Thyroid gland (tissue), 4 donors: ENCODE data around the gene PLXNA1. TPM values are rescaled to one million over a fixed set of nuclear protein-coding genes. Genes with fewer than 3 reads are reported as not detected.

Experiments used
- DNase-seq, 2 donors: peaks; one replicate each; pipeline ENCODE4 v3.0.0-alpha.2; 2019
- H3K27ac ChIP-seq, 3 donors: fragments of 200-600 bp; sonication (generic); 1 replicate in 2 of 3; 2 replicates in 1 of 3; pipeline ENCODE4 v1.5.1; 2016 to 2019; ENCODE audit warnings: mild to moderate bottlenecking in 1 of 3, moderate library complexity in 1 of 3
- H3K27me3 ChIP-seq: fragments of 200-600 bp; sonication (generic); one replicate; pipeline ENCODE4 v1.5.1; 2019
- H3K36me3 ChIP-seq, 2 donors: fragments of 200-600 bp; sonication (generic); one replicate each; pipeline ENCODE4 v1.5.1; 2016 to 2019
- H3K4me1 ChIP-seq, 2 donors: fragments of 200-600 bp; sonication (generic); one replicate each; pipeline ENCODE4 v1.5.1; 2017 to 2019
- H3K4me3 ChIP-seq, 3 donors: fragments of 200-600 bp; sonication (generic); replicated peaks in 1 of 3; 1 replicate in 2 of 3; 2 replicates in 1 of 3; pipeline ENCODE4 v1.5.1; 2016; ENCODE audit warnings: mild to moderate bottlenecking in 1 of 3
- H3K9me3 ChIP-seq: fragments of 200-600 bp; sonication (generic); one replicate; pipeline ENCODE4 v1.5.1; 2017
- CTCF ChIP-seq, 6 experiments: fragments of 200-600 bp in 3 of 6; fragments of 450-650 bp in 3 of 6; sonication (generic) in 3 of 6; IDR thresholded peaks; one replicate each; pipeline ENCODE4 v1.5.1; 2016 to 2019; ENCODE audit warnings: antibody characterized with exemption in 6 of 6, mild to moderate bottlenecking in 2 of 6, inconsistent platforms in 1 of 6, moderate library complexity in 1 of 6
- POLR2A ChIP-seq, 2 donors: fragments of 450-650 bp; IDR thresholded peaks; one replicate each; pipeline ENCODE4 v1.6.1; 2017; ENCODE audit warnings: antibody characterized with exemption in 2 of 2, mild to moderate bottlenecking in 2 of 2, moderate library complexity in 1 of 2
- WGBS, 2 donors: methylation state at CpG; one replicate each; pipeline ENCODE4 v1.1.5; 2017; 5-methylcytosine and 5-hydroxymethylcytosine counted together
- intact Hi-C: fragments of 100-400 bp; cut with DNase I; formaldehyde crosslinking; loops from one replicate; pipeline ENCODE4 v1.15.1; 2023
- total RNA-seq, 4 donors: library from RNA; depleted of rRNA; stranded (reverse); fragments of >200 nt; gene quantifications; one replicate each; pipeline ENCODE4 v1.2.3, GENCODE V29; 2016

PLXNA1 gene
- total RNA-seq, 4 donors from 2014 or later = 16.0 to 28.0 (median 22.8) TPM

- H3K4me1 ChIP-seq = peaks cover 16 to 39% of the 10 kb centered on the region in 2 donors
- 93 to 96% methylated on average over 4 to 10 of the region's 11 CpGs for WGBS, 2 donors
- no peak overlapping the region for H3K27ac ChIP-seq
- TF ChIP-seq POLR2A (IDR thresholded peaks at IDR 0.05) (no peak), CTCF (IDR thresholded peaks at IDR 0.05) (no peak)
- H3K4me3 ChIP-seq = no peak overlapping the region
- H3K36me3 ChIP-seq = peaks cover 0 to 6% of the 10 kb centered on the region in 2 donors
- H3K27me3 ChIP-seq = no peaks in the 10 kb centered on the region
- no peak for DNase-seq
- H3K9me3 ChIP-seq = no peaks in the 10 kb centered on the region
- intact Hi-C loops = loop anchor here (5.0 to 10.0 kb wide), 2 partner anchors 176 to 549 kb away; no protein-coding TSS in a partner anchor
Observed at GRCh38 chr3:126995926-126996512, 13.1 kb downstream of the PLXNA1 start.

GRCh38 chr3:126996905-126997304 is 14.0 kb downstream of the PLXNA1 start:
- Histone ChIP-seq H3K27me3 (no peaks in the 10 kb centered on the region), H3K4me1 (peaks cover 22 to 40% of the 10 kb centered on the region in 2 donors), H3K9me3 (no peaks in the 10 kb centered on the region), H3K36me3 (peaks cover 0 to under 1% of the 10 kb centered on the region in 2 donors), H3K27ac (no peak overlapping the region), H3K4me3 (no peak overlapping the region)
- intact Hi-C loops = loop anchor here (5.0 to 10.0 kb wide), 2 partner anchors 175 to 548 kb away; no protein-coding TSS in a partner anchor
- WGBS, 2 donors = 94 to 100% methylated on average over 5 to 7 of the region's 7 CpGs
- no peak for TF ChIP-seq POLR2A (IDR thresholded peaks at IDR 0.05)
- TF ChIP-seq CTCF (IDR thresholded peaks at IDR 0.05) = no peak
- no peak for DNase-seq

- H3K4me1 ChIP-seq = peaks cover 28 to 40% of the 10 kb centered on the region in 2 donors
- DNase-seq = no peak
Observed at GRCh38 chr3:126997455-126998038, 14.6 kb downstream of the PLXNA1 start.

DNA sequence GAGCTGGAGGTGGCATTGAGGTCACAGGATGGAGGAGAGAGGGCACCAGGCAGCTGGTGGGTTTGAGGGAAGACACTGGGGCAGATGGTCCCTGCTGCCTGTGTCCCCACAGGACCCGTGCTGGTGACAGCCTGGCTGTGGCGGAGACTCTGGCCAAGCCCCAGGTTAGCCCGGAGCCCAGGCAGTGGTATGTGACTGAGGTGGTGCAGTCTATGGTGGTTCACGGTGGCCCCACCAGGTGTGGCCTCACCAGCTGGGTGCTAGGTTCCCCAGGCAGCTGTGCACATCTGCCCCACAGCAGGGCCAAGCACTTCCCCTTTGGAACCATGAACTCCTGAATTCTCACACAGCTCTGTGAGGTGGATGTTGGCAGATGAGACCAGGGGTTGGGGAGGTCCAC is 15.4 kb downstream of the PLXNA1 start:
- no peak overlapping the region for H3K27ac ChIP-seq
- H3K27me3 ChIP-seq = no peaks in the 10 kb centered on the region
- peaks cover 32 to 47% of the 10 kb centered on the region in 2 donors for H3K4me1 ChIP-seq
- no peak for DNase-seq
- H3K9me3 ChIP-seq = no peaks in the 10 kb centered on the region
- H3K4me3 ChIP-seq = no peak overlapping the region
- intact Hi-C loops = loop anchor here (5.0 to 10.0 kb wide), 2 partner anchors 174 to 546 kb away; no protein-coding TSS in a partner anchor
- H3K36me3 ChIP-seq = no peaks in the 10 kb centered on the region
- TF ChIP-seq POLR2A (IDR thresholded peaks at IDR 0.05) (no peak), CTCF (IDR thresholded peaks at IDR 0.05) (no peak)
- WGBS, 2 donors = 81 to 100% methylated on average over 1 to 4 of the region's 4 CpGs

More at GRCh38 chr3:126997455-126998038, 14.6 kb downstream of the PLXNA1 start:
- no peak for TF ChIP-seq CTCF (IDR thresholded peaks at IDR 0.05)
- no peak for TF ChIP-seq POLR2A (IDR thresholded peaks at IDR 0.05)
- intact Hi-C loops = loop anchor here (5.0 to 10.0 kb wide), 2 partner anchors 175 to 547 kb away; no protein-coding TSS in a partner anchor
- no peaks in the 10 kb centered on the region for H3K36me3 ChIP-seq
- H3K4me3 ChIP-seq = no peak overlapping the region
- 80 to 94% methylated on average over 3 to 16 of the region's 19 CpGs for WGBS, 2 donors
- no peak overlapping the region for H3K27ac ChIP-seq
- no peaks in the 10 kb centered on the region for H3K9me3 ChIP-seq
- H3K27me3 ChIP-seq = no peaks in the 10 kb centered on the region

- H3K36me3 ChIP-seq = no peaks in the 10 kb centered on the region
- H3K4me3 ChIP-seq = no peak overlapping the region
- H3K27ac ChIP-seq = no peak overlapping the region
- DNase-seq = no peak
- intact Hi-C loops = loop anchor here (5.0 to 10.0 kb wide), 2 partner anchors 174 to 546 kb away; no protein-coding TSS in a partner anchor
- H3K27me3 ChIP-seq = no peaks in the 10 kb centered on the region
- WGBS, 2 donors = 67 to 82% methylated on average over 1 to 3 of the region's 3 CpGs
- H3K9me3 ChIP-seq = no peaks in the 10 kb centered on the region
- no peak for TF ChIP-seq CTCF (IDR thresholded peaks at IDR 0.05)
- TF ChIP-seq POLR2A (IDR thresholded peaks at IDR 0.05) = no peak
- H3K4me1 ChIP-seq = peaks cover 32 to 43% of the 10 kb centered on the region in 2 donors
Observed at GRCh38 chr3:126998728-126999127, 15.8 kb downstream of the PLXNA1 start.
